Ovary (tissue), 9 donors: ENCODE data around the gene ZBTB44. TPM values are rescaled to one million over a fixed set of nuclear protein-coding genes. Genes with fewer than 3 reads are reported as not detected.

ENCODE experiments used
- DNase-seq, 5 donors: peaks; one replicate each; pipeline ENCODE4 v3.0.0-alpha.2; 2019 to 2020
- H3K27ac ChIP-seq, 2 donors: fragments of 200-600 bp; one replicate each; pipeline versions ENCODE4 v1.5.1 to v1.8.0; 2019 to 2022
- H3K27me3 ChIP-seq: fragments of 200-600 bp; one replicate; pipeline ENCODE4 v1.8.0; 2022
- H3K36me3 ChIP-seq: fragments of 200-600 bp; sonication (generic); one replicate; pipeline ENCODE4 v1.5.1; 2019
- H3K4me1 ChIP-seq: one replicate; pipeline ENCODE4 v1.8.1; 2013; ENCODE audit warnings: mild to moderate bottlenecking, moderate library complexity; ENCODE audit not compliant: insufficient read depth
- H3K4me3 ChIP-seq: fragments of 200-600 bp; sonication (generic); one replicate; pipeline ENCODE4 v1.5.1; 2017
- H3K9me3 ChIP-seq, 2 donors: fragments of 200-600 bp in 1 of 2; sonication (generic) in 1 of 2; one replicate each; pipeline versions ENCODE4 v1.5.1 to v1.8.1; 2013 to 2019; ENCODE audit warnings: mild to moderate bottlenecking in 1 of 2, moderate library complexity in 1 of 2
- EP300 ChIP-seq: sonication (generic); formaldehyde crosslinking; IDR thresholded peaks from one replicate; pipeline ENCODE4 v1.6.1; 2017; ENCODE audit warnings: antibody characterized with exemption
- POLR2A ChIP-seq: fragments of 450-650 bp; IDR thresholded peaks from one replicate; pipeline ENCODE4 v1.6.1; 2017; ENCODE audit warnings: antibody characterized with exemption, mild to moderate bottlenecking, moderate library complexity
- WGBS, 3 donors: extraction: QIAGEN DNeasy Blood & Tissue Kit in 1 of 3; methylation state at CpG; one replicate each; pipeline versions ENCODE4 v1.1.5 to v1.1.7; 2013 to 2017; 5-methylcytosine and 5-hydroxymethylcytosine counted together
- intact Hi-C, 4 donors: fragments of 100-400 bp; cut with DNase I; formaldehyde crosslinking; loops; one replicate each; pipeline versions ENCODE4 v1.11.0 to v1.15.1; 2022 to 2023
- polyA plus RNA-seq, 2 donors: library from polyadenylated mRNA; stranded (reverse); fragments of 200-250 nt in 1 of 2; fragments of 350-450 nt in 1 of 2; fragmentation: Illumina TruSeq in 1 of 2; extraction: RNeasy Lipid Tissue Mini Kit (QIAGEN cat#74804) in 1 of 2; gene quantifications; one replicate each; pipeline ENCODE4 v1.2.3, GENCODE V29; 2013 to 2014
- total RNA-seq, 7 donors: library from RNA; depleted of rRNA in 2 of 7; stranded (reverse); fragments of >200 nt in 2 of 7; fragmentation: NEBNext Ultra II Directional in 3 of 7; extraction: Animal tissue kit (Norgen Biotek cat#: 25700) in 3 of 7; gene quantifications; one replicate each; pipeline versions ENCODE4 v1.1.0 to v1.2.4, GENCODE V29; 2016 to 2023
- TF ChIP-seq, protein P1 (sequence below), 3 donors: fragments of 450-650 bp in 2 of 3; fragments of 200-600 bp in 1 of 3; IDR thresholded peaks; one replicate each; pipeline versions ENCODE4 v1.5.1 to v1.8.0; 2016 to 2022; ENCODE audit warnings: antibody characterized with exemption in 3 of 3, mild to moderate bottlenecking in 1 of 3
- donor health status: DM: no; HTN: no; CAD: no; lungs with moderate emphysema.
- donor health status: DM: no; HTN: no; CAD: no.
- donor health status: Bipolar disorder and iron deficiency.
- donor health status: DM: yes; HTN: yes; CAD: no.
- donor health status: DM: no; HTN: no; CAD: no.
- donor health status: DM: yes; HTN: yes; CAD: no.

The ZBTB44 gene
- total and polyA plus RNA-seq, 9 donors = 19.1 to 83.0 (median 57.9) TPM

DNA sequence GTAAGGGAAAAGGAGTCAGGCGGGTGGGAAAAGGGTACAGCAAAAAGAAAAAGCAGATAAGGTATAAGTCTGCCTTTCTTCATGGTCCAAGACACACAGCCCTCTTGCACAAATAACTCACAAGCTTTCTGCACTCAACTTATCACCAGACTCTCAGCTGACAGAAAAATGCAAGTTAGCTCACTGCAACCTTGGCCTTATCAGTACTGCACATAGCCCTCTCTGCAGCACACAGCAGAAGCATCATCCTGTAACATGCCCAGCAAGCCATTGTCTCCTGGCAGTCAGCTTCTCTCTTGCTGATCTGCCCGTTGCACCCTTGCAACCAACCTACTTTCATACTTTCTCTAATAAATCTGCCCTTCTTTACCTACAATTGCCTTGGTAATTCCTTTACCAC is 5.8 kb downstream of the ZBTB44 start:
- DNase-seq = no peak
- H3K4me3 ChIP-seq = no peak overlapping the region
- WGBS, 3 donors = 40 to 47% (median 42%) methylated on average over 2 of the region's 2 CpGs
- H3K9me3 ChIP-seq = no peaks in the 10 kb centered on the region
- no peaks in the 10 kb centered on the region for H3K27me3 ChIP-seq
- TF ChIP-seq POLR2A = no peak
- TF ChIP-seq, protein P1, sequence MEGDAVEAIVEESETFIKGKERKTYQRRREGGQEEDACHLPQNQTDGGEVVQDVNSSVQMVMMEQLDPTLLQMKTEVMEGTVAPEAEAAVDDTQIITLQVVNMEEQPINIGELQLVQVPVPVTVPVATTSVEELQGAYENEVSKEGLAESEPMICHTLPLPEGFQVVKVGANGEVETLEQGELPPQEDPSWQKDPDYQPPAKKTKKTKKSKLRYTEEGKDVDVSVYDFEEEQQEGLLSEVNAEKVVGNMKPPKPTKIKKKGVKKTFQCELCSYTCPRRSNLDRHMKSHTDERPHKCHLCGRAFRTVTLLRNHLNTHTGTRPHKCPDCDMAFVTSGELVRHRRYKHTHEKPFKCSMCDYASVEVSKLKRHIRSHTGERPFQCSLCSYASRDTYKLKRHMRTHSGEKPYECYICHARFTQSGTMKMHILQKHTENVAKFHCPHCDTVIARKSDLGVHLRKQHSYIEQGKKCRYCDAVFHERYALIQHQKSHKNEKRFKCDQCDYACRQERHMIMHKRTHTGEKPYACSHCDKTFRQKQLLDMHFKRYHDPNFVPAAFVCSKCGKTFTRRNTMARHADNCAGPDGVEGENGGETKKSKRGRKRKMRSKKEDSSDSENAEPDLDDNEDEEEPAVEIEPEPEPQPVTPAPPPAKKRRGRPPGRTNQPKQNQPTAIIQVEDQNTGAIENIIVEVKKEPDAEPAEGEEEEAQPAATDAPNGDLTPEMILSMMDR (IDR thresholded peaks at IDR 0.05) = no peak
- no peak for TF ChIP-seq EP300
- intact Hi-C loops = no loop called here
- H3K36me3 ChIP-seq = no peaks in the 10 kb centered on the region
- peaks cover 2% of the 10 kb centered on the region for H3K4me1 ChIP-seq
- no peak overlapping the region for H3K27ac ChIP-seq

DNA sequence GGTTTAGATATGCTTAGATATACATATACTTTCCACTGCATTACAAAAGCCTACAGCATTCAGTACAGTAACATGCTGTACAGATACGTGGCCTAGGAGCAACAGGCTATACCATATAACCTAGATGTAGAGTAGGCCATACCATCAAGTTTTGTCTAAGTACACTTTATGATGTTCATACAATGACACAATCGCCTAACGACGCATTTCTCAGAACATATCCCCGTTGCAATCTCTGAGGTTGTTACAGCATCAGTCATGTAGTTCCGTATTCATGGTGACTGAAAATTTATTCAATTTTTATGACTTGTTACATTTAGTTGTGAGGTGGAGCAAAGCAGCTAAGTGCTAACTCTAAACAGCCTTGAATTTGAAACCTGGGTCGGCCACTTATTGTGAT is 6.7 kb downstream of the ZBTB44 start:
- H3K9me3 ChIP-seq = no peaks in the 10 kb centered on the region
- no peak overlapping the region for H3K4me3 ChIP-seq
- TF ChIP-seq POLR2A = no peak
- TF ChIP-seq, protein P1 (IDR thresholded peaks at IDR 0.05) = no peak
- TF ChIP-seq EP300 = no peak
- H3K36me3 ChIP-seq = no peaks in the 10 kb centered on the region
- WGBS, 3 donors = 96 to 97% (median 97%) methylated on average over 7 of the region's 7 CpGs
- H3K4me1 ChIP-seq = peaks cover 2% of the 10 kb centered on the region
- H3K27me3 ChIP-seq = no peaks in the 10 kb centered on the region
- no peak for DNase-seq
- no peak overlapping the region for H3K27ac ChIP-seq
- intact Hi-C loops = no loop called here

GRCh38 chr11:130304651-130305050 is 10.1 kb downstream of the ZBTB44 start:
- DNase-seq = no peak
- H3K4me3 ChIP-seq = no peak overlapping the region
- intact Hi-C loops = no loop called here
- TF ChIP-seq, protein P1 (IDR thresholded peaks at IDR 0.05) = no peak
- TF ChIP-seq POLR2A (no peak), EP300 (no peak)
- 93 to 94% (median 93%) methylated on average over 2 of the region's 2 CpGs for WGBS, 3 donors
- no peaks in the 10 kb centered on the region for H3K9me3 ChIP-seq
- H3K36me3 ChIP-seq = no peaks in the 10 kb centered on the region
- H3K4me1 ChIP-seq = peaks cover 4% of the 10 kb centered on the region
- H3K27me3 ChIP-seq = no peaks in the 10 kb centered on the region
- H3K27ac ChIP-seq = no peak overlapping the region

GRCh38 chr11:130301002-130301401 is 13.7 kb downstream of the ZBTB44 start:
- Histone ChIP-seq H3K4me1 (peaks cover 4% of the 10 kb centered on the region), H3K27me3 (no peaks in the 10 kb centered on the region), H3K4me3 (no peak overlapping the region), H3K27ac (no peak overlapping the region), H3K9me3 (no peaks in the 10 kb centered on the region), H3K36me3 (no peaks in the 10 kb centered on the region)
- intact Hi-C loops = no loop called here
- no peak for DNase-seq
- TF ChIP-seq POLR2A = no peak
- no peak for TF ChIP-seq EP300
- TF ChIP-seq, protein P1 (IDR thresholded peaks at IDR 0.05) = no peak
- 46 to 51% (median 50%) methylated on average over 5 of the region's 5 CpGs for WGBS, 3 donors
